ENCODE results near the gene SATB2. TPM values are rescaled to one million over a fixed set of nuclear protein-coding genes. Genes with fewer than 3 reads are reported as not detected.

The SATB2 gene
- total and polyA plus RNA-seq, 8 donors: 0.80 to 4.8 (median 3.2) TPM

DNA sequence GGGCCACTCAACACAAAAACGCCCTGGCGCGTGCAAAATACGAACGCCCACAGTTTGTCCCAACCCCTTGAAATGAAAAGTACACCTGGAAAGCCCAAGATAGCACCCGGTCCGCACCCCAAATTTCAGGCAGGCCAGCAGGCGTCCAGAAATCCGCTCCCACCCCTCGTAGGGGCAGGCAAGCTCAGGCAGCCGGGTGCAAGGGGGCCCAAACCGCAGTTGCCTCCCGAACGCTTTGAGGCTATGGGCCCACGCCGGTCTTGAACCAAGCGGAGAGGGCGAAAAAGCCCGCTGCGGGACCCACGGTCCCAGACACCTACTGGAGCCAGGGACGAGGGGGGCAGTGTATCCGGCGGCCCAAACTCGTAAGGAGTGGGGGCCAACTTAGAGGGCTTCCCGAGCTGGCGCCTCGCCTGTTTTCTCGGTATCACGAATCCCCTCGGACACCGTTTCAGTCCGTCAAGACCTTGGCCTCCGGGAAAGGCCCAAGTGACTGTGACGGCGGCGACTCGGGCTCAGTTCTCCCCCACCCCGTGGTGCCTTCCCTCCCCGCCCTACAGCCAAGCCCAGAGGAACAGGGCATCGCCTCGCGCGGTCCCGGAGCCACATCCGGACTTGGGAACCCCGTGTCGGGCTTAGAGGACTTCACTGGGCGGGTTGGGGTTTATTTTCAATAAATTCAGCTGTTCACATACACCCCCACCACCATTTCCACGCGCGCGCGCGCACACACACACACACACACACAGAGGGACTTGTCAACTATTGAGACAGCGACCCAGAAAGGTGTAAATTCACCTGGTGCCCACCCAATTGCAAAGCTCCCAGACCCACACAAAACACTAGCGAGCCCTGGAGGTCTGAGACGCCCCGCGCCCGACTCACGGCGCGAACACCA is 6.2 kb upstream of the SATB2 start:
- no peaks in the 10 kb centered on the region for H3K36me3 ChIP-seq
- ATAC-seq (no peak), DNase-seq (peak in 3 of 6 donors; percentile 32 to 75 (median 64)), FAIRE-seq (no peak)
- H3K27me3 ChIP-seq: peaks cover 11 to 78% (median 27%) of the 10 kb centered on the region in 4 donors
- TF ChIP-seq, protein P1, sequence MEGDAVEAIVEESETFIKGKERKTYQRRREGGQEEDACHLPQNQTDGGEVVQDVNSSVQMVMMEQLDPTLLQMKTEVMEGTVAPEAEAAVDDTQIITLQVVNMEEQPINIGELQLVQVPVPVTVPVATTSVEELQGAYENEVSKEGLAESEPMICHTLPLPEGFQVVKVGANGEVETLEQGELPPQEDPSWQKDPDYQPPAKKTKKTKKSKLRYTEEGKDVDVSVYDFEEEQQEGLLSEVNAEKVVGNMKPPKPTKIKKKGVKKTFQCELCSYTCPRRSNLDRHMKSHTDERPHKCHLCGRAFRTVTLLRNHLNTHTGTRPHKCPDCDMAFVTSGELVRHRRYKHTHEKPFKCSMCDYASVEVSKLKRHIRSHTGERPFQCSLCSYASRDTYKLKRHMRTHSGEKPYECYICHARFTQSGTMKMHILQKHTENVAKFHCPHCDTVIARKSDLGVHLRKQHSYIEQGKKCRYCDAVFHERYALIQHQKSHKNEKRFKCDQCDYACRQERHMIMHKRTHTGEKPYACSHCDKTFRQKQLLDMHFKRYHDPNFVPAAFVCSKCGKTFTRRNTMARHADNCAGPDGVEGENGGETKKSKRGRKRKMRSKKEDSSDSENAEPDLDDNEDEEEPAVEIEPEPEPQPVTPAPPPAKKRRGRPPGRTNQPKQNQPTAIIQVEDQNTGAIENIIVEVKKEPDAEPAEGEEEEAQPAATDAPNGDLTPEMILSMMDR (IDR thresholded peaks at IDR 0.05): no peak
- no peak overlapping the region for H3K27ac ChIP-seq
- peaks cover 0 to 15% (median 7%) of the 10 kb centered on the region in 3 donors for H3K4me1 ChIP-seq
- WGBS, 2 donors: 9 to 10% methylated on average over 55 to 64 of the region's 64 CpGs
- H3K4me3 ChIP-seq: peak overlapping the region; percentile 21 to 59 (median 38)
- intact Hi-C loops (cut with DNase I): no loop called here
- H3K9me3 ChIP-seq: no peaks in the 10 kb centered on the region

DNA sequence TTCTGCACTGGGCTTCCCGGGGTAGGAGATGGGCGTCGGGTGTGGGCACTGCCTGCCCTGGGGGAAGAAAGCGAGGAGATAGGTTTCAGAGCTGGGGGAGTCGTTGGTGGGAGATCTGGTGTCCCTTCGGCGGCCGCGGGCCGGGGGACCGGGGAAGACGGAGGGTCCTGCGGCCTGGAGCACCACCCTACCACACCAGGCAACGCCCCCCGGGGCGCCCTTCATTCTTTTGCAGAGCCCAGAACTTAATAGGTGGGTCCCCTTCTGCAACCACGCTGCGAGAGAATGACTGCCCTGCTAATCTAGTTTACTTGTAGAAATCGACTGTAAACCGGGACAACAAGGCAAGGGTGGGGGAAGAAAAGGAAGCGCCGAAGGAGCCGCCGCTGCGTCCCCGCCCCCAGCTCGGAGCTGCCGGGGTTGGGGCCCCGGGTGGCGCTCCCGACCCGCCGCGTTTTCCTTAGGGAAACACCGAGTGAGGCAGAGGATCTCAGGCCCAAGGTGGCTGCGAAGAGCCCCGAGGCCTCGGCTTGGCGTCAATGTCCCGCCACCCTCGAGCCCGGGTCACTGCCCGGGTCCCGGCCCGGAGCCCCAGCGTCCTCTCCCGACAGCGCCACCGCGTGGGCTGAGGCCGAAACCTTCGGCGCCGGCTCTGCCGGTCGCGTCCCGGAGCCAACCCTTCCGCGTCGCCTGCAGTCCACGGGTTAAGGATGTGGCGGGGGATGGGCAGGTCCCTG is 5.4 kb upstream of the SATB2 start:
- peak; percentile 63 to 76 (median 74) for ATAC-seq
- Histone ChIP-seq H3K36me3 (no peaks in the 10 kb centered on the region), H3K9me3 (no peaks in the 10 kb centered on the region), H3K27me3 (peaks cover 3 to 70% (median 23%) of the 10 kb centered on the region in 4 donors), H3K4me3 (peak overlapping the region; percentile 21 to 59 (median 38)), H3K4me1 (peaks cover 0 to 12% (median 7%) of the 10 kb centered on the region in 3 donors), H3K27ac (no peak overlapping the region)
- FAIRE-seq: no peak
- TF ChIP-seq, protein P1 (IDR thresholded peaks at IDR 0.05): peak; percentile 69 to 87 (median 77)
- 1 to 2% methylated on average over 61 to 63 of the region's 63 CpGs for WGBS, 2 donors
- intact Hi-C loops (cut with DNase I): no loop called here
- peak; percentile 64 to 96 (median 84) for DNase-seq

DNA sequence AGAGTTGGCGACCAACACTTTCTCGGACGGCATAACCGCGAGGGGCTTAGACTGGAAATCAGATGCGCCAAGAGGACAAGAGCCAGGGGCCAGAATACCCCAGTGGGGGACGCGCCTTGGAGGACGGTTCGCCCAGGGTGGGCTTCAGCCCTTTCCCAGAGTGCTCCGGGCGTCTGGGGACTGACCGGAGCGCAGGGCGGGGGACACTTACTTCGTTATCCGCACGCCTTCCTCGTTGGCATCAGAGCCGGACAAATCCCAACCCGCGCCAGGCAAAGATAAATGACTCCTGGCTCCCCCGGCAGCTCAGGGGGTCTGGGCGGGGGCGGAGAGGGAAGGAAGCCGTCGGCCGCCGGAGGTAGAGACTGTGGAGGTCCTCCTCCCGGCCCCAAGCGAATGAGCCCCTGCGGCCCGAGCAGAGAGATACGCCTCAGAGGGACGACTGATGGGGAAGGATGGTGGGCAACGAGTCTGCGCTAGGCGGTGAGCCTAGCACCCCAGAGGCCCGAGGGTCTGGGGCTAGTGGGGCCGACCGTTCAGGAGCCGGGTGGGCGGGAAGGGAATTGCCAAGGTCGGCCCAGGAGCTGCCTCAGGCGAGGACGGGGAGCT is 4.7 kb upstream of the SATB2 start:
- Histone ChIP-seq H3K27ac (no peak overlapping the region), H3K9me3 (no peaks in the 10 kb centered on the region), H3K4me1 (peaks cover 0 to 12% (median 7%) of the 10 kb centered on the region in 3 donors), H3K36me3 (no peaks in the 10 kb centered on the region), H3K4me3 (peak overlapping the region in 2 of 4 donors; percentile 48 to 59), H3K27me3 (peaks cover 3 to 63% (median 23%) of the 10 kb centered on the region in 4 donors)
- WGBS, 2 donors: 15 to 23% methylated on average over 44 to 46 of the region's 46 CpGs
- FAIRE-seq (no peak), DNase-seq (peak in 2 of 6 donors; percentile 23 to 69), ATAC-seq (no peak)
- intact Hi-C loops (cut with DNase I): no loop called here
- TF ChIP-seq, protein P1 (IDR thresholded peaks at IDR 0.05): no peak

- H3K27ac ChIP-seq: no peak overlapping the region
Measured at GRCh38 chr2:199461711-199462346, 4.1 kb upstream of the SATB2 start.

More at GRCh38 chr2:199461711-199462346, 4.1 kb upstream of the SATB2 start:
- TF ChIP-seq, protein P1 (IDR thresholded peaks at IDR 0.05): no peak
- intact Hi-C loops (cut with DNase I): no loop called here
- Histone ChIP-seq H3K36me3 (no peaks in the 10 kb centered on the region), H3K9me3 (no peaks in the 10 kb centered on the region), H3K4me1 (peaks cover 0 to 14% (median 7%) of the 10 kb centered on the region in 3 donors), H3K27me3 (peaks cover 3 to 57% (median 22%) of the 10 kb centered on the region in 4 donors), H3K4me3 (no peak overlapping the region)
- ATAC-seq (no peak), FAIRE-seq (no peak), DNase-seq (peak in 1 of 6 donors; percentile 73)
- WGBS, 2 donors: 30 to 41% methylated on average over 35 of the region's 35 CpGs

All from pancreas (tissue), 10 donors.